CD14-positive monocyte (primary cell): ENCODE data around the gene SVIL. TPM values are rescaled to one million over a fixed set of nuclear protein-coding genes. Genes with fewer than 3 reads are reported as not detected.

Experiments
- DNase-seq, 3 donors: peaks; one replicate each; pipeline ENCODE4 v3.0.0-alpha.2; 2011 to 2022
- H2AFZ ChIP-seq: 2 replicates; pipeline ENCODE4 v1.6.0; 2012; ENCODE audit warnings: mild to moderate bottlenecking, low read depth, low read length, inconsistent platforms; ENCODE audit not compliant: insufficient read depth, poor library complexity, severe bottlenecking
- H3K27ac ChIP-seq, 2 donors: 1 replicate in 1 of 2; 2 replicates in 1 of 2; pipeline ENCODE4 v1.5.1; 2012 to 2013; ENCODE audit warnings: low read length in 2 of 2, control low read depth in 1 of 2, inconsistent platforms in 1 of 2, low read depth in 1 of 2, mild to moderate bottlenecking in 1 of 2
- H3K27me3 ChIP-seq, 2 donors: one replicate each; pipeline versions ENCODE4 v1.6.0 to v1.6.1; 2011 to 2013; ENCODE audit warnings: low read length in 2 of 2; ENCODE audit not compliant: control insufficient read depth in 2 of 2, insufficient read depth in 2 of 2
- H3K36me3 ChIP-seq, 2 donors: replicated peaks in 1 of 2; 1 replicate in 1 of 2; 2 replicates in 1 of 2; pipeline versions ENCODE4 v1.5.1 to v1.6.1; 2012 to 2013; ENCODE audit warnings: low read length in 2 of 2, control low read depth in 1 of 2, inconsistent platforms in 1 of 2, mild to moderate bottlenecking in 1 of 2; ENCODE audit not compliant: insufficient read depth in 2 of 2, control insufficient read depth in 1 of 2
- H3K4me1 ChIP-seq, 2 donors: 1 replicate in 1 of 2; 2 replicates in 1 of 2; pipeline versions ENCODE4 v1.5.1 to v1.6.1; 2012 to 2013; ENCODE audit warnings: low read length in 2 of 2, control low read depth in 1 of 2, inconsistent platforms in 1 of 2, mild to moderate bottlenecking in 1 of 2, moderate library complexity in 1 of 2; ENCODE audit not compliant: insufficient read depth in 2 of 2, control insufficient read depth in 1 of 2
- H3K4me2 ChIP-seq: replicated peaks from 2 replicates; pipeline ENCODE3; 2012; ENCODE audit warnings: low read length, moderate library complexity, mild to moderate bottlenecking; ENCODE audit not compliant: poor library complexity, severe bottlenecking; ENCODE audit errors: extremely low read depth
- H3K4me3 ChIP-seq, 3 experiments: fragments of 200-600 bp in 1 of 3; sonication (generic) in 1 of 3; replicated peaks in 1 of 3; 1 replicate in 2 of 3; 2 replicates in 1 of 3; pipeline ENCODE4 v1.5.1; 2011 to 2013; ENCODE audit warnings: low read length in 3 of 3, mild to moderate bottlenecking in 3 of 3, control low read depth in 2 of 3, low read depth in 2 of 3, inconsistent platforms in 1 of 3, moderate library complexity in 1 of 3
- H3K79me2 ChIP-seq: 2 replicates; pipeline ENCODE4 v1.6.0; 2012; ENCODE audit warnings: mild to moderate bottlenecking, control low read depth, inconsistent platforms, low read length, moderate library complexity; ENCODE audit not compliant: insufficient read depth
- H3K9ac ChIP-seq: 2 replicates; pipeline ENCODE4 v1.6.0; 2017; ENCODE audit warnings: low read length, mild to moderate bottlenecking; ENCODE audit not compliant: insufficient read depth, poor library complexity, severe bottlenecking
- H3K9me3 ChIP-seq, 2 donors: replicated peaks in 1 of 2; 1 replicate in 1 of 2; 2 replicates in 1 of 2; pipeline versions ENCODE4 v1.5.1 to v1.6.1; 2012 to 2013; ENCODE audit warnings: low read length in 2 of 2, control low read depth in 1 of 2; ENCODE audit not compliant: control insufficient read depth in 1 of 2, insufficient read depth in 1 of 2
- H4K20me1 ChIP-seq: 2 replicates; pipeline ENCODE4 v1.6.0; 2012; ENCODE audit warnings: mild to moderate bottlenecking, low read length, control low read depth, moderate library complexity; ENCODE audit not compliant: insufficient read depth
- H3K27ac Mint-ChIP-seq, 7 donors: one replicate each; pipeline ENCODE4 v1.8.0; 2020; ENCODE audit warnings: mild to moderate bottlenecking in 7 of 7, mixed read lengths in 7 of 7, moderate library complexity in 6 of 7, inconsistent platforms in 2 of 7
- H3K27me3 Mint-ChIP-seq, 3 donors: one replicate each; pipeline ENCODE4 v1.8.0; 2021 to 2022; ENCODE audit warnings: low read depth in 3 of 3, mild to moderate bottlenecking in 3 of 3, mixed read lengths in 3 of 3, moderate library complexity in 3 of 3, inconsistent platforms in 1 of 3
- H3K36me3 Mint-ChIP-seq, 2 donors: one replicate each; pipeline ENCODE4 v1.8.0; 2020; ENCODE audit warnings: mixed read lengths in 2 of 2, inconsistent platforms in 1 of 2, mild to moderate bottlenecking in 1 of 2
- H3K4me1 Mint-ChIP-seq: one replicate; pipeline ENCODE4 v1.8.0; 2020; ENCODE audit warnings: mild to moderate bottlenecking, mixed read lengths
- H3K4me3 Mint-ChIP-seq, 2 donors: one replicate each; pipeline ENCODE4 v1.8.0; 2020; ENCODE audit warnings: mild to moderate bottlenecking in 2 of 2, mixed read lengths in 2 of 2, moderate library complexity in 1 of 2
- H3K9me3 Mint-ChIP-seq, 7 donors: one replicate each; pipeline ENCODE4 v1.8.0; 2020 to 2022; ENCODE audit warnings: mixed read lengths in 7 of 7, mild to moderate bottlenecking in 6 of 7, moderate library complexity in 6 of 7, inconsistent platforms in 2 of 7
- CTCF ChIP-seq: fragments of 200-600 bp; IDR thresholded peaks from one replicate; pipeline ENCODE4 v1.8.0; 2022; ENCODE audit warnings: antibody characterized with exemption, mild to moderate bottlenecking
- WGBS: methylation state at CpG from one replicate; pipeline ENCODE4 v1.1.5; 2013; ENCODE audit warnings: missing lambda C conversion rate; ENCODE audit not compliant: insufficient coverage; 5-methylcytosine and 5-hydroxymethylcytosine counted together
- intact Hi-C, 2 donors: fragments of 100-400 bp; cut with micrococcal nuclease; formaldehyde crosslinking; loops; one replicate each; pipeline versions ENCODE4 v1.15.0 to v1.15.1; 2023
- polyA plus RNA-seq, 3 donors: library from polyadenylated mRNA; depleted of rRNA in 1 of 3; unstranded in 2 of 3; stranded (reverse) in 1 of 3; fragments of 300-500 nt in 2 of 3; fragments of >200 nt in 1 of 3; fragmentation: Illumina TruSeq in 2 of 3; gene quantifications; 1 replicate in 2 of 3; 2 replicates in 1 of 3; pipeline ENCODE4 v1.2.3, GENCODE V29; 2012 to 2021

The SVIL gene
- polyA plus RNA-seq, 3 donors: 2.1 to 14.3 (median 5.8) TPM

- Mint-ChIP-seq H3K27ac (peak overlapping the region in 2 of 7 donors; percentile 21 to 40), H3K9me3 (peaks cover 0 to 2% (median 0%) of the 10 kb centered on the region in 7 donors), H3K4me3 (no peak overlapping the region), H3K27me3 (peaks cover 0 to 2% (median 1%) of the 10 kb centered on the region in 3 donors), H3K4me1 (peaks cover 36% of the 10 kb centered on the region), H3K36me3 (peaks cover 40 to 58% of the 10 kb centered on the region in 2 donors)
- 100% methylated on average over 1 of the region's 7 CpGs for WGBS
- H2AFZ ChIP-seq: no peak overlapping the region
- intact Hi-C loops: no loop called here
- H4K20me1 ChIP-seq: peaks cover 3% of the 10 kb centered on the region
- H3K27ac ChIP-seq: no peak overlapping the region
- H3K36me3 ChIP-seq: peaks cover 3 to 13% of the 10 kb centered on the region in 2 donors
- peaks cover 13% of the 10 kb centered on the region for H3K79me2 ChIP-seq
- no peak for DNase-seq
- no peak overlapping the region for H3K9ac ChIP-seq
- no peak for TF ChIP-seq CTCF
- no peak overlapping the region for H3K4me2 ChIP-seq
- H3K9me3 ChIP-seq: no peaks in the 10 kb centered on the region
- peaks cover 11 to 16% of the 10 kb centered on the region in 2 donors for H3K4me1 ChIP-seq
- no peaks in the 10 kb centered on the region for H3K27me3 ChIP-seq
- H3K4me3 ChIP-seq: no peak overlapping the region
Observed at GRCh38 chr10:29649561-29650551, 15.1 kb upstream of the SVIL start.

- H3K4me2 ChIP-seq: no peak overlapping the region
- peaks cover 36% of the 10 kb centered on the region for H3K4me1 Mint-ChIP-seq
- no peak overlapping the region for H2AFZ ChIP-seq
- peaks cover 0 to 15% of the 10 kb centered on the region in 2 donors for H3K36me3 ChIP-seq
- H3K4me1 ChIP-seq: peaks cover 11 to 16% of the 10 kb centered on the region in 2 donors
- no peak overlapping the region for H3K9ac ChIP-seq
- no peak overlapping the region for H3K4me3 ChIP-seq
- no peaks in the 10 kb centered on the region for H3K9me3 Mint-ChIP-seq
- peak in 2 of 3 donors; percentile 30 to 50 for DNase-seq
- intact Hi-C loops: no loop called here
- H3K27me3 ChIP-seq: no peaks in the 10 kb centered on the region
- peaks cover 13% of the 10 kb centered on the region for H3K79me2 ChIP-seq
- H4K20me1 ChIP-seq: peaks cover 3% of the 10 kb centered on the region
- peak overlapping the region in 5 of 7 donors; percentile 22 to 79 (median 60) for H3K27ac Mint-ChIP-seq
- TF ChIP-seq CTCF: no peak
- H3K27ac ChIP-seq: no peak overlapping the region
- H3K36me3 Mint-ChIP-seq: peaks cover 44 to 63% of the 10 kb centered on the region in 2 donors
- H3K27me3 Mint-ChIP-seq: peaks cover 0 to 2% (median 1%) of the 10 kb centered on the region in 3 donors
- H3K9me3 ChIP-seq: no peaks in the 10 kb centered on the region
- no peak overlapping the region for H3K4me3 Mint-ChIP-seq
- no CpG with 5 or more reads among the region's 1 CpG for whole genome bisulfite sequencing
Observed at GRCh38 chr10:29648983-29649268, 14.2 kb upstream of the SVIL start.
